RWPE2 (cell line): Measurements from ENCODE around the gene CBLC.

Experiments
- ATAC-seq: fragments of 200-7000 bp; cut with Tn5 transposase; 3 replicates; pipeline ENCODE4 v1.9.1; 2021; ENCODE audit warnings: low read depth
- DNase-seq: peaks from one replicate; pipeline ENCODE4 v3.0.0-alpha.2; 2020; ENCODE audit warnings: low spot score
- H3K27ac ChIP-seq: fragments of 450-650 bp; 2 replicates; pipeline ENCODE4 v1.5.1; 2017; ENCODE audit warnings: mild to moderate bottlenecking; ENCODE audit not compliant: poor library complexity, severe bottlenecking
- H3K27me3 ChIP-seq: fragments of 250-450 bp; sonication (Bioruptor Pico); 2 replicates; pipeline ENCODE4 v1.5.1; 2021; ENCODE audit warnings: mild to moderate bottlenecking, moderate library complexity; ENCODE audit not compliant: insufficient read depth, poor library complexity, severe bottlenecking
- H3K36me3 ChIP-seq: fragments of 250-450 bp; sonication (Bioruptor Pico); 2 replicates; pipeline ENCODE4 v1.5.1; 2020; ENCODE audit warnings: low read depth, mild to moderate bottlenecking, moderate library complexity
- H3K4me1 ChIP-seq: fragments of 250-450 bp; sonication (Bioruptor Pico); 2 replicates; pipeline ENCODE4 v1.5.1; 2021; ENCODE audit warnings: mild to moderate bottlenecking, moderate library complexity; ENCODE audit not compliant: insufficient read depth, poor library complexity, severe bottlenecking
- H3K4me3 ChIP-seq: fragments of 250-450 bp; sonication (Bioruptor Pico); 2 replicates; pipeline ENCODE4 v1.5.1; 2021; ENCODE audit warnings: mild to moderate bottlenecking, moderate library complexity; ENCODE audit not compliant: severe bottlenecking
- H3K9me3 ChIP-seq: fragments of 250-450 bp; sonication (Bioruptor Pico); 2 replicates; pipeline ENCODE4 v1.5.1; 2021; ENCODE audit warnings: mild to moderate bottlenecking, moderate library complexity; ENCODE audit not compliant: severe bottlenecking
- TF ChIP-seq, protein P1 (sequence below): fragments of 450-650 bp; IDR thresholded peaks from one replicate; pipeline ENCODE4 v1.5.1; 2017; ENCODE audit warnings: mild to moderate bottlenecking, moderate library complexity; ENCODE audit not compliant: poor library complexity, severe bottlenecking

Gene CBLC

GRCh38 chr19:44757057-44757734 is 20.5 kb upstream of the CBLC start:
- Histone ChIP-seq H3K4me3 (no peak overlapping the region), H3K27me3 (no peaks in the 10 kb centered on the region), H3K4me1 (peaks cover 15% of the 10 kb centered on the region), H3K27ac (no peak overlapping the region), H3K36me3 (peaks cover 45% of the 10 kb centered on the region), H3K9me3 (no peaks in the 10 kb centered on the region)
- no peak for DNase-seq
- no peak for ATAC-seq
- TF ChIP-seq, protein P1, sequence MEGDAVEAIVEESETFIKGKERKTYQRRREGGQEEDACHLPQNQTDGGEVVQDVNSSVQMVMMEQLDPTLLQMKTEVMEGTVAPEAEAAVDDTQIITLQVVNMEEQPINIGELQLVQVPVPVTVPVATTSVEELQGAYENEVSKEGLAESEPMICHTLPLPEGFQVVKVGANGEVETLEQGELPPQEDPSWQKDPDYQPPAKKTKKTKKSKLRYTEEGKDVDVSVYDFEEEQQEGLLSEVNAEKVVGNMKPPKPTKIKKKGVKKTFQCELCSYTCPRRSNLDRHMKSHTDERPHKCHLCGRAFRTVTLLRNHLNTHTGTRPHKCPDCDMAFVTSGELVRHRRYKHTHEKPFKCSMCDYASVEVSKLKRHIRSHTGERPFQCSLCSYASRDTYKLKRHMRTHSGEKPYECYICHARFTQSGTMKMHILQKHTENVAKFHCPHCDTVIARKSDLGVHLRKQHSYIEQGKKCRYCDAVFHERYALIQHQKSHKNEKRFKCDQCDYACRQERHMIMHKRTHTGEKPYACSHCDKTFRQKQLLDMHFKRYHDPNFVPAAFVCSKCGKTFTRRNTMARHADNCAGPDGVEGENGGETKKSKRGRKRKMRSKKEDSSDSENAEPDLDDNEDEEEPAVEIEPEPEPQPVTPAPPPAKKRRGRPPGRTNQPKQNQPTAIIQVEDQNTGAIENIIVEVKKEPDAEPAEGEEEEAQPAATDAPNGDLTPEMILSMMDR: no peak

- H3K27ac ChIP-seq: no peak overlapping the region
- H3K27me3 ChIP-seq: no peaks in the 10 kb centered on the region
- H3K4me1 ChIP-seq: peaks cover 11% of the 10 kb centered on the region
- no peak overlapping the region for H3K4me3 ChIP-seq
- H3K36me3 ChIP-seq: peaks cover 38% of the 10 kb centered on the region
- no peaks in the 10 kb centered on the region for H3K9me3 ChIP-seq
- TF ChIP-seq, protein P1: no peak
- ATAC-seq (no peak), DNase-seq (no peak)
These were observed 19.8 kb upstream of the CBLC start for GRCh38 chr19:44757735-44758505.

- Histone ChIP-seq H3K9me3 (no peaks in the 10 kb centered on the region), H3K4me1 (peaks cover 9% of the 10 kb centered on the region), H3K27ac (no peak overlapping the region), H3K27me3 (no peaks in the 10 kb centered on the region), H3K36me3 (peaks cover 36% of the 10 kb centered on the region), H3K4me3 (no peak overlapping the region)
- TF ChIP-seq, protein P1: no peak
- no peak for DNase-seq
- ATAC-seq: no peak
These were observed 19.1 kb upstream of the CBLC start for GRCh38 chr19:44758596-44758995.

DNA sequence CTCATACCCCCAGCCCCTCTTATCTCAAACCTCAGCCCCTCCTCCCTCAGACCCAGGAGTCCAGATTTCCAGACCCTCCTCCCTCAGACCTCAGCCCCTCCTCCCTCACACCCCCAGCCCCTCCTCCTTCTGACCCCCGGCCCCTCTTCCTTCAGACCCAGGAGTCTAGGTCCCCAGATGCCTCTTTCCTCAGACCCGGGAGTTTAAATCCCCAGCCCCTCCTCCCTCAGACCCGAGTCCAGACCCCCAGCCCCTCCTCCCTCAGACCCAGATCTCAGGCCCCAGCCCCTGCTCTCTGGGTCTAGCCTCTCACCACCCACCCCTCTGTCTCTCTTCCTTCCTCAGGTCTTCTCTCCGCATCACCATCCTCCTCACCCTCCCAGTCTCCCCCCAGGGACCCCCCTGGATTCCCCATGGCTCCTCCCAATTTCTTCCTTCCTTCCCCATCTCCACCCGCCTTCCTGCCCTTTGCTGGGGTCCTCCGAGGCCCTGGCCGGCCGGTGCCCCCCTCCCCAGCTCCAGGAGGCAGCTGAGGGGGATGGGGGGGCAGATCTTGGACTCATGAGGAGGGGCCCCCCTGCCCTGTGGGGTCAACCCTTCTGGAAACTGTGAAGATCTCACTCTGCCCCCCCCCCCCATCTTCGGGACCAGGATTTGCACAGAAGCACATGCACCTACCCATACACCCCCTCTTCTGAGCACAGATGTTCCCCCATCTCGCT is 18.4 kb upstream of the CBLC start:
- Histone ChIP-seq H3K27ac (no peak overlapping the region), H3K27me3 (no peaks in the 10 kb centered on the region), H3K9me3 (no peaks in the 10 kb centered on the region), H3K4me3 (no peak overlapping the region), H3K36me3 (peaks cover 36% of the 10 kb centered on the region), H3K4me1 (peaks cover 9% of the 10 kb centered on the region)
- ATAC-seq: no peak
- TF ChIP-seq, protein P1: no peak
- DNase-seq: no peak
